ENCODE data around the gene CAPZA1. TPM values are rescaled to one million over a fixed set of nuclear protein-coding genes. Genes with fewer than 3 reads are reported as not detected.
A peak's percentile ranks its signal among the peaks of the same experiment; 100 is the strongest.

CAPZA1 gene
- polyA plus RNA-seq, 1 of the 3 experiments (the other 2 are of a cell fraction) = 50.8 TPM

DNA sequence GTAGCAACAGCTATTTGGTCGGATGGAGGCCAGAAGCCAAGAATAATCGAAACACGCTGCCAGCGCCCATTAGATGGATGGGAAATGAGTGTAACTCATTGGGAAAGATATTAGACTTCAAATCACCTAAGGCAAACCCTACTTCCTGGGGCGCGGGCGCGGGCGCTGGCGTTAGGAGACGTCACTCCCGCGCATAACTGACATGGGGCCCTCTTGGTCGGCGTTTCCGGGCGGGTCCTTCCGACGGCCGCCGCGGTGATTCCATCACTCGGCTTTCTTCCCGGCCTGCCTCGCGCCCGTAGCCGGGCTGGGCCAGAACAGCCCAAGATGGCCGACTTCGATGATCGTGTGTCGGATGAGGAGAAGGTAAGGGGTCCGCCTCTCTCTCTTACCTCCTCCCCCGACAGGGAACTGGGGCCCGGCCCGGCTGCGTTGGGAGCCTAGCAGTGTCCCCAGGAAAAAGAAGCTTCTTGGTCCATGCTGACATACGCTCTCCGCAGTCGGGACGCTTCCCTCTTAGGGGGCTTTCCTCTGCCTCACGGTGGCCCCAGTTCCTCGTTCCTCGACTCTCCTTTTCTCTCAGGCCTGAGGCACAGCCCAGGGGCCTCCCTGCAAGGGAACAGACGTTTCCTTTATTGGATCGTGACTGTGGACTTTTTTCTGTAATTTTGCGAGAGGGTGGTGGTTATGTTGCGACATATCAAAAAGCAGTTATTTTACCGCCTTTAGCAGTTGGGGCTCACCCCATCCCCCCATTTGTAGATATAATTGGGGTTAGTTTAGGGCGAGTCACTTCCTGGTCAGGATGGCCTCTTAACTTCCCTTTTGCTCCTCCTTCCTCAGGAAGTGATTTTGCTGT lies at the start of gene CAPZA1 (continued):
- TF ChIP-seq, protein P1, sequence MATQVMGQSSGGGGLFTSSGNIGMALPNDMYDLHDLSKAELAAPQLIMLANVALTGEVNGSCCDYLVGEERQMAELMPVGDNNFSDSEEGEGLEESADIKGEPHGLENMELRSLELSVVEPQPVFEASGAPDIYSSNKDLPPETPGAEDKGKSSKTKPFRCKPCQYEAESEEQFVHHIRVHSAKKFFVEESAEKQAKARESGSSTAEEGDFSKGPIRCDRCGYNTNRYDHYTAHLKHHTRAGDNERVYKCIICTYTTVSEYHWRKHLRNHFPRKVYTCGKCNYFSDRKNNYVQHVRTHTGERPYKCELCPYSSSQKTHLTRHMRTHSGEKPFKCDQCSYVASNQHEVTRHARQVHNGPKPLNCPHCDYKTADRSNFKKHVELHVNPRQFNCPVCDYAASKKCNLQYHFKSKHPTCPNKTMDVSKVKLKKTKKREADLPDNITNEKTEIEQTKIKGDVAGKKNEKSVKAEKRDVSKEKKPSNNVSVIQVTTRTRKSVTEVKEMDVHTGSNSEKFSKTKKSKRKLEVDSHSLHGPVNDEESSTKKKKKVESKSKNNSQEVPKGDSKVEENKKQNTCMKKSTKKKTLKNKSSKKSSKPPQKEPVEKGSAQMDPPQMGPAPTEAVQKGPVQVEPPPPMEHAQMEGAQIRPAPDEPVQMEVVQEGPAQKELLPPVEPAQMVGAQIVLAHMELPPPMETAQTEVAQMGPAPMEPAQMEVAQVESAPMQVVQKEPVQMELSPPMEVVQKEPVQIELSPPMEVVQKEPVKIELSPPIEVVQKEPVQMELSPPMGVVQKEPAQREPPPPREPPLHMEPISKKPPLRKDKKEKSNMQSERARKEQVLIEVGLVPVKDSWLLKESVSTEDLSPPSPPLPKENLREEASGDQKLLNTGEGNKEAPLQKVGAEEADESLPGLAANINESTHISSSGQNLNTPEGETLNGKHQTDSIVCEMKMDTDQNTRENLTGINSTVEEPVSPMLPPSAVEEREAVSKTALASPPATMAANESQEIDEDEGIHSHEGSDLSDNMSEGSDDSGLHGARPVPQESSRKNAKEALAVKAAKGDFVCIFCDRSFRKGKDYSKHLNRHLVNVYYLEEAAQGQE (IDR thresholded peaks at IDR 0.05; ENCODE audit: low read depth, low read length) = peak; percentile 30
- no peak for TF ChIP-seq FOXM1 (IDR thresholded peaks at IDR 0.05; ENCODE audit: low read depth)
- TF ChIP-seq CHD2 (IDR thresholded peaks at IDR 0.05; ENCODE audit: low read length, partially characterized antibody) = peak; percentile 54
- TF ChIP-seq, protein P2, sequence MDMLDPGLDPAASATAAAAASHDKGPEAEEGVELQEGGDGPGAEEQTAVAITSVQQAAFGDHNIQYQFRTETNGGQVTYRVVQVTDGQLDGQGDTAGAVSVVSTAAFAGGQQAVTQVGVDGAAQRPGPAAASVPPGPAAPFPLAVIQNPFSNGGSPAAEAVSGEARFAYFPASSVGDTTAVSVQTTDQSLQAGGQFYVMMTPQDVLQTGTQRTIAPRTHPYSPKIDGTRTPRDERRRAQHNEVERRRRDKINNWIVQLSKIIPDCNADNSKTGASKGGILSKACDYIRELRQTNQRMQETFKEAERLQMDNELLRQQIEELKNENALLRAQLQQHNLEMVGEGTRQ (IDR thresholded peaks at IDR 0.05; ENCODE audit: borderline replicate concordance, low read depth, low read length) = no peak
- TF ChIP-seq SMC3 (IDR thresholded peaks at IDR 0.05; ENCODE audit: low read depth, low read length) = no peak
- TF ChIP-seq FOXJ3 (CRISPR knock-in tag; IDR thresholded peaks at IDR 0.05) = no peak
- no peak for TF ChIP-seq RXRA (IDR thresholded peaks at IDR 0.05; ENCODE audit: borderline replicate concordance, low read depth)
- TF ChIP-seq RAD21 (IDR thresholded peaks at IDR 0.05; ENCODE audit: low read length) = no peak

DNA sequence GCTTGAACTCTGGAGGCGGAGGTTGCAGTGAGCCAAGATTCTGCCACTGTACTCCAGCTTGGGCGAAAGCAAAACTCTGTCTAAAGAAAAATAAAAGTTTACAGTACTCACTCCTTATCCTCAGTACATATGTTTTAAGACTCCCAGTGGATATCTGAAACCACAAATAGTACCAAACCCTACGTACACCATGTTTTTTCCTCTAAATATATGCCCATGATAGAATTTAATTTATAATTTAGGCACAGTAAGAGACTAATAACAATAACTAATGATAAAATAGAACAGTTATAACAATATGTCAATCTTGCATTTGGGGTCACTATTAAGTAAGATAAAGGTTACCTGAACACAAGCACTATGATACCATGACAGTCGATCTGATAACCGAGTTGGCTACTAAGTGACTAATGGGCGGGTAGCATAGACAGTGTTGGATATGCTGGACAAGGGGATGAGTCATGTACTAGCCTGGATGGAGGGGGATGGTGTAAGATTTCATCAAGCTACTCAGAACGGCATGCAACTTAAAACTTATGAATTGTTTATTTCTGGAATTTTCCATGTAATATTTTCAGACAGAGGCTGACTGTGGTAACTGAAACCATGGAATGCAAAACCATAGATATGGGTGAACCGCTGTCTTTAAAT lies 44.4 kb upstream of the CAPZA1 start:
- Histone ChIP-seq H3K4me2 (0 out of 2 replicates have a peak overlapping the region, but pooled peaks have one; percentile 2), H3K4me3 (ENCODE audit: low read depth in 2 of 2, low read length in 1 of 2) (no peak overlapping the region), H3K27ac (ENCODE audit: low read depth in 2 of 2, low read length in 1 of 2) (peak overlapping the region; percentile 0 to 57; a peak in 3 of 4 replicates), H3K79me2 (ENCODE audit: insufficient read depth) (no peaks in the 10 kb centered on the region; the same call in 1 of the 2 replicates), H3K9ac (no peak overlapping the region), H4K20me1 (ENCODE audit: insufficient read depth) (no peaks in the 10 kb centered on the region), H3K36me3 (replicated peaks in 1 of 2; ENCODE audit: control insufficient read depth in 1 of 2, insufficient read depth in 2 of 2, low read length in 1 of 2) (peaks cover 16 to 49% of the 10 kb centered on the region in 2 experiments), H3K9me2 (no peaks in the 10 kb centered on the region), H3K9me3 (no peaks in the 10 kb centered on the region), H3K27me3 (ENCODE audit: insufficient read depth) (no peaks in the 10 kb centered on the region), H2AFZ (ENCODE audit: low read depth) (no peak overlapping the region), H3F3A (replicated peaks; ENCODE audit: insufficient read depth) (peaks cover 19% of the 10 kb centered on the region), H3K4me1 (ENCODE audit: control insufficient read depth in 1 of 2, insufficient read depth in 2 of 2, low read depth in 1 of 2, low read length in 1 of 2) (peaks cover 0 to 12% of the 10 kb centered on the region in 2 experiments; a peak in 1 of 4 replicates)
- ChIA-PET POLR2A (no interaction called here), CTCF (no interaction called here)
- DNase-seq = no peak
- 41% methylated on average over 8 of the region's 8 CpGs for WGBS (ENCODE audit: low lambda C conversion rate)
- no peak for TF ChIP-seq RCOR1 (IDR thresholded peaks at IDR 0.05; ENCODE audit: low read length)
- 0 out of 2 replicates have a peak, but pooled peaks have one; percentile 21 for TF ChIP-seq SIN3A (IDR thresholded peaks at IDR 0.05; ENCODE audit: borderline replicate concordance, low read depth, low read length)
- peak; percentile 70; the same call in 1 of the 2 replicates for TF ChIP-seq NFIC (IDR thresholded peaks at IDR 0.05; ENCODE audit: borderline replicate concordance)
- peak; percentile 44; the same call in 1 of the 2 replicates for TF ChIP-seq TEAD4 (IDR thresholded peaks at IDR 0.05; ENCODE audit: borderline replicate concordance, insufficient read depth)
- TF ChIP-seq SMC3 (IDR thresholded peaks at IDR 0.05; ENCODE audit: low read depth, low read length) = no peak
- TF ChIP-seq POLR2AphosphoS5 (IDR thresholded peaks at IDR 0.05; ENCODE audit: low read depth, low read length) = peak; percentile 60; the same call in 1 of the 2 replicates
- TF ChIP-seq RFX5 (IDR thresholded peaks at IDR 0.05; ENCODE audit: low read length) = no peak
- TF ChIP-seq, protein P3, sequence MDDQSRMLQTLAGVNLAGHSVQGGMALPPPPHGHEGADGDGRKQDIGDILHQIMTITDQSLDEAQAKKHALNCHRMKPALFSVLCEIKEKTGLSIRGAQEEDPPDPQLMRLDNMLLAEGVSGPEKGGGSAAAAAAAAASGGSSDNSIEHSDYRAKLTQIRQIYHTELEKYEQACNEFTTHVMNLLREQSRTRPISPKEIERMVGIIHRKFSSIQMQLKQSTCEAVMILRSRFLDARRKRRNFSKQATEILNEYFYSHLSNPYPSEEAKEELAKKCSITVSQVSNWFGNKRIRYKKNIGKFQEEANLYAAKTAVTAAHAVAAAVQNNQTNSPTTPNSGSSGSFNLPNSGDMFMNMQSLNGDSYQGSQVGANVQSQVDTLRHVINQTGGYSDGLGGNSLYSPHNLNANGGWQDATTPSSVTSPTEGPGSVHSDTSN (IDR thresholded peaks at IDR 0.05) = peak; percentile 92
- TF ChIP-seq RXRA (IDR thresholded peaks at IDR 0.05; ENCODE audit: borderline replicate concordance, low read depth) = peak; percentile 55; the same call in 1 of the 2 replicates
- TF ChIP-seq JUND (IDR thresholded peaks at IDR 0.05) = peak; percentile 94
- TF ChIP-seq TCF12 (IDR thresholded peaks at IDR 0.05) = peak; percentile 82
- TF ChIP-seq FOXM1 (IDR thresholded peaks at IDR 0.05; ENCODE audit: low read depth) = peak; percentile 62
- no peak for TF ChIP-seq RAD21 (IDR thresholded peaks at IDR 0.05; ENCODE audit: low read length)
- TF ChIP-seq, protein P1 (IDR thresholded peaks at IDR 0.05; ENCODE audit: low read depth, low read length) = 0 out of 2 replicates have a peak, but pooled peaks have one; percentile 48

All from SK-N-SH (cell line).